Measurements from ENCODE around the gene TMCC3. TPM values are rescaled to one million over a fixed set of nuclear protein-coding genes. Genes with fewer than 3 reads are reported as not detected.

The TMCC3 gene
- total RNA-seq, 2 experiments from 2014 or later, result 5.7 to 9.4 TPM

GRCh38 chr12:94663071-94663470 lies 12.7 kb upstream of the TMCC3 start:
- ChIA-PET CTCF (ENCODE audit: unreplicated experiment) (no interaction called here), POLR2A (interaction anchor here (1.1 to 1.2 kb wide), 2 partner anchors 10 to 66 kb away, joined by 3 read pairs; no protein-coding TSS in a partner anchor)
- no peak for TF ChIP-seq CTCF (conservative IDR thresholded peaks at IDR 0.05; ENCODE audit: low read length)
- no peak for TF ChIP-seq EZH2phosphoT487 (IDR thresholded peaks at IDR 0.05; ENCODE audit: borderline replicate concordance, low read depth, low read length)
- DNase-seq (ENCODE audit: low spot score), result no peak
- no peak overlapping the region for H3K4me2 ChIP-seq (ENCODE audit: low read length)
- no peaks in the 10 kb centered on the region for H3K9me3 ChIP-seq (ENCODE audit: low read length)
- H4K20me1 ChIP-seq (ENCODE audit: insufficient read depth, low read length), result no peaks in the 10 kb centered on the region
- no peak overlapping the region for H2AFZ ChIP-seq (ENCODE audit: low read length)
- H3K4me3 ChIP-seq (ENCODE audit: low read depth, low read length, poor library complexity, severe bottlenecking), result no peak overlapping the region
- H3K27ac ChIP-seq (ENCODE audit: low read depth, low read length, poor library complexity, severe bottlenecking), result no peak overlapping the region
- H3K36me3 ChIP-seq (ENCODE audit: insufficient read depth, low read length), result no peaks in the 10 kb centered on the region
- H3K79me2 ChIP-seq (ENCODE audit: insufficient read depth, low read depth, low read length), result no peaks in the 10 kb centered on the region
- intact Hi-C loops (cut with micrococcal nuclease; ENCODE audit: unreplicated experiment), result no loop called here
- H3K4me1 ChIP-seq (ENCODE audit: insufficient read depth, low read length, poor library complexity, severe bottlenecking), result peaks cover 9% of the 10 kb centered on the region
- no TSS peak for BruUV-seq (replicated peaks)
- H3K9me2 ChIP-seq (ENCODE audit: insufficient read depth, low read length), result no peaks in the 10 kb centered on the region

DNA sequence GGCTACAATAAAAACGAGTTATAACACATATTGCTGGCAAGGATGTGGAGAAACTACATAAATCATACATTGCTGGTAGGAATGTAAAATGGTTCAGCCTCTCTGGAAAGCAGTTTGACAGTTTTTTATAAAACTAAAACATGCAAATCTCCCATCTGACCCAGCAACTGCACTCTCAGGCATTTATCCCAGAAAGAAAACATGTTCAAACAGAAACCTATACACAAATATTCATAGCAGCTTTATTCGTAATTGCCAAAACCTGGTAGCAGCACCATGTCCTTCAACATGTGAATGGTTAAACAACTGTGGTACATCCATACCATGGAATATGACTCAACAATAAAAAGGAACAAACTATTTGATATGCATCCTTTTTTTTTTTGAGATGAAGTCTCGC lies 10.1 kb upstream of the TMCC3 start:
- CTCF ChIA-PET (ENCODE audit: unreplicated experiment), result no interaction called here
- TF ChIP-seq EZH2phosphoT487 (IDR thresholded peaks at IDR 0.05; ENCODE audit: borderline replicate concordance, low read depth, low read length) (no peak), CTCF (conservative IDR thresholded peaks at IDR 0.05; ENCODE audit: low read length) (no peak)
- BruUV-seq (replicated peaks), result no TSS peak

DNA sequence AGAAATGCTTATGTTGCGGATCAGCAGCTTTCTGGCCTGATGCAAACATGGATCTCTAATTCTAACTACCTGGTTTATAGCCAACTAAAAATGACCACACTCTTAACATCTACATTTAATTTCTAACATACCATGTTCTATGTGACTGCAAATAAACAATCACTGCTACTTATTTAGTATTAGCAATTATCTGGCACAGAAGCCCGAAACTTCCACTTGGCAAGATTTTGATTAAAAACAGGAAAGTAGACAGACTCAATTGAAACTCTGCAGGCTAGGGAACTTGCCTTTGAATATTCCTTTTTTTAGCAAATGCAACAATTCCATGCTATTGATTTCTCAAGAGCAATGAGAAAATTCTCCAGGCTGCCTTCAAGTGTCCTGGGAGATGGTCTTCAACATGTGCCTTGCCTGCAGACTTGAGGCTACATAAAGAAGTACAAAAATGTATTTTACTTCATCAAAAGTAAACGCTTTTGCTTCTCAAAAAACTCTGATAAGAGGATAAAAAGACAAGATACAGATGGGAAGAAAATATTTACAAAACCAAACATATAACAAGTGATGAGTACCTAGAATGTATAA lies 9.1 kb upstream of the TMCC3 start:
- Histone ChIP-seq H4K20me1 (ENCODE audit: insufficient read depth, low read length) (no peaks in the 10 kb centered on the region), H3K79me2 (ENCODE audit: insufficient read depth, low read depth, low read length) (no peaks in the 10 kb centered on the region), H3K9me2 (ENCODE audit: insufficient read depth, low read length) (no peaks in the 10 kb centered on the region), H3K9me3 (ENCODE audit: low read length) (no peaks in the 10 kb centered on the region), H3K4me3 (ENCODE audit: low read depth, low read length, poor library complexity, severe bottlenecking) (no peak overlapping the region), H3K36me3 (ENCODE audit: insufficient read depth, low read length) (no peaks in the 10 kb centered on the region), H2AFZ (ENCODE audit: low read length) (no peak overlapping the region), H3K27ac (ENCODE audit: low read depth, low read length, poor library complexity, severe bottlenecking) (no peak overlapping the region), H3K4me1 (ENCODE audit: insufficient read depth, low read length, poor library complexity, severe bottlenecking) (peaks cover 9% of the 10 kb centered on the region), H3K4me2 (ENCODE audit: low read length) (no peak overlapping the region)
- TF ChIP-seq EZH2phosphoT487 (IDR thresholded peaks at IDR 0.05; ENCODE audit: borderline replicate concordance, low read depth, low read length) (no peak), CTCF (conservative IDR thresholded peaks at IDR 0.05; ENCODE audit: low read length) (no peak)
- intact Hi-C loops (cut with micrococcal nuclease; ENCODE audit: unreplicated experiment), result no loop called here
- no TSS peak for BruUV-seq (replicated peaks)
- ChIA-PET POLR2A (interaction anchor here (0.6 to 1.5 kb wide), 3 partner anchors 13 to 38 kb away, joined by 3 read pairs; no protein-coding TSS in a partner anchor), CTCF (ENCODE audit: unreplicated experiment) (no interaction called here)
- no peak for DNase-seq (ENCODE audit: low spot score)

More for the DNA sequence above, 10.1 kb upstream of the TMCC3 start:
- no peaks in the 10 kb centered on the region for H3K36me3 ChIP-seq (ENCODE audit: insufficient read depth, low read length)
- no peaks in the 10 kb centered on the region for H3K9me2 ChIP-seq (ENCODE audit: insufficient read depth, low read length)
- peaks cover 9% of the 10 kb centered on the region for H3K4me1 ChIP-seq (ENCODE audit: insufficient read depth, low read length, poor library complexity, severe bottlenecking)
- DNase-seq (ENCODE audit: low spot score), result no peak
- H3K4me2 ChIP-seq (ENCODE audit: low read length), result no peak overlapping the region
- intact Hi-C loops (cut with micrococcal nuclease; ENCODE audit: unreplicated experiment), result no loop called here
- POLR2A ChIA-PET, result interaction anchor here (0.6 kb wide), 1 partner anchor 39 kb away, joined by 3 read pairs; no protein-coding TSS in a partner anchor
- no peak overlapping the region for H2AFZ ChIP-seq (ENCODE audit: low read length)
- H4K20me1 ChIP-seq (ENCODE audit: insufficient read depth, low read length), result no peaks in the 10 kb centered on the region
- H3K9me3 ChIP-seq (ENCODE audit: low read length), result no peaks in the 10 kb centered on the region
- H3K27ac ChIP-seq (ENCODE audit: low read depth, low read length, poor library complexity, severe bottlenecking), result no peak overlapping the region
- no peak overlapping the region for H3K4me3 ChIP-seq (ENCODE audit: low read depth, low read length, poor library complexity, severe bottlenecking)
- no peaks in the 10 kb centered on the region for H3K79me2 ChIP-seq (ENCODE audit: insufficient read depth, low read depth, low read length)

All from OCI-LY7 (cell line).